Neural cell (in vitro differentiated cells): Measurements from ENCODE around the gene PKN1. TPM values are rescaled to one million over a fixed set of nuclear protein-coding genes. Genes with fewer than 3 reads are reported as not detected.

Experiments
- H2AFZ ChIP-seq: fragments of 200-600, 300-800 bp; sonication (generic), shearing (Covaris generic); 2 replicates; pipeline ENCODE4 v1.6.0; 2014; ENCODE audit warnings: low read depth, mild to moderate bottlenecking, antibody characterized with exemption, low read length, moderate library complexity
- H3F3A ChIP-seq: fragments of 200-600 bp; shearing (Covaris generic); 2 replicates; pipeline ENCODE4 v1.6.1; 2016; ENCODE audit warnings: mild to moderate bottlenecking, moderate library complexity, mixed read lengths, antibody characterized with exemption, low read length; ENCODE audit not compliant: insufficient read depth, poor library complexity, severe bottlenecking
- H3K27ac ChIP-seq: fragments of 200-600, 300-800 bp; sonication (generic), shearing (Covaris generic); 2 replicates; pipeline ENCODE4 v1.5.1; 2014; ENCODE audit warnings: mild to moderate bottlenecking, low read length, moderate library complexity
- H3K27me3 ChIP-seq: fragments of 300-800, 200-600 bp; sonication (generic), shearing (Covaris generic); 2 replicates; pipeline ENCODE4 v1.6.0; 2014; ENCODE audit warnings: mild to moderate bottlenecking, low read depth, low read length, moderate library complexity; ENCODE audit not compliant: insufficient read depth
- H3K36me3 ChIP-seq: fragments of 300-800, 200-600 bp; sonication (generic), shearing (Covaris generic); 2 replicates; pipeline ENCODE4 v1.5.1; 2014; ENCODE audit warnings: mild to moderate bottlenecking, antibody characterized with exemption, low read length, moderate library complexity; ENCODE audit not compliant: insufficient read depth
- H3K4me2 ChIP-seq: fragments of 300-800, 200-600 bp; sonication (generic), shearing (Covaris generic); 2 replicates; pipeline ENCODE4 v1.6.0; 2014; ENCODE audit warnings: mild to moderate bottlenecking, low read length
- H3K4me3 ChIP-seq: fragments of 300-800, 200-600 bp; sonication (generic), shearing (Covaris generic); 2 replicates; pipeline ENCODE4 v1.5.1; 2014; ENCODE audit warnings: mild to moderate bottlenecking, low read length, moderate library complexity
- H3K79me2 ChIP-seq: fragments of 200-600 bp; shearing (Covaris generic); replicated peaks from 2 replicates; pipeline ENCODE4 v1.6.0; 2014; ENCODE audit warnings: mild to moderate bottlenecking, low read length, moderate library complexity; ENCODE audit not compliant: insufficient read depth
- H3K9ac ChIP-seq: fragments of 300-800, 200-600 bp; sonication (generic), shearing (Covaris generic); 2 replicates; pipeline ENCODE4 v1.6.1; 2016; ENCODE audit warnings: mild to moderate bottlenecking, low read length, mixed read lengths
- H3K9me2 ChIP-seq: fragments of 200-600 bp; shearing (Covaris generic); 2 replicates; pipeline ENCODE4 v1.6.1; 2016; ENCODE audit warnings: mild to moderate bottlenecking, low read length, mixed read lengths; ENCODE audit not compliant: insufficient read depth
- H3K9me3 ChIP-seq: fragments of 200-600, 300-800 bp; sonication (generic), shearing (Covaris generic); 2 replicates; pipeline ENCODE4 v1.6.1; 2016; ENCODE audit warnings: mild to moderate bottlenecking, mixed run types, low read length, moderate library complexity, mixed read lengths
- H4K20me1 ChIP-seq: fragments of 200-600 bp; shearing (Covaris generic); 2 replicates; pipeline ENCODE4 v1.6.1; 2016; ENCODE audit warnings: mild to moderate bottlenecking, mixed run types; ENCODE audit not compliant: insufficient read depth
- EP300 ChIP-seq: fragments of 450-650 bp; conservative IDR thresholded peaks from 2 replicates; pipeline ENCODE4 v1.6.1; 2014; ENCODE audit warnings: antibody characterized with exemption, mild to moderate bottlenecking, moderate library complexity; ENCODE audit not compliant: poor library complexity, severe bottlenecking
- EZH2 ChIP-seq: fragments of 200-600, 300-800 bp; shearing (Covaris generic), sonication (generic); IDR thresholded peaks from 2 replicates; pipeline ENCODE4 v1.6.1; 2014; ENCODE audit warnings: antibody characterized with exemption, low read length, borderline replicate concordance, mild to moderate bottlenecking; ENCODE audit not compliant: insufficient read depth, poor library complexity, severe bottlenecking
- MXI1 ChIP-seq: fragments of 450-650 bp; conservative IDR thresholded peaks from 2 replicates; pipeline ENCODE4 v1.6.1; 2014; ENCODE audit warnings: antibody characterized with exemption, mild to moderate bottlenecking; ENCODE audit not compliant: poor library complexity, severe bottlenecking
- POLR2AphosphoS5 ChIP-seq: IDR thresholded peaks from 2 replicates; pipeline ENCODE4 v1.6.1; 2012
- RAD21 ChIP-seq: fragments of 450-650 bp; conservative IDR thresholded peaks from 2 replicates; pipeline ENCODE4 v1.6.1; 2014; ENCODE audit warnings: antibody characterized with exemption, mild to moderate bottlenecking, moderate library complexity
- SMC3 ChIP-seq: fragments of 450-650 bp; conservative IDR thresholded peaks from 2 replicates; pipeline ENCODE4 v1.6.1; 2014; ENCODE audit warnings: antibody characterized with exemption, mild to moderate bottlenecking, moderate library complexity; ENCODE audit not compliant: poor library complexity
- TAF1 ChIP-seq: IDR thresholded peaks from 2 replicates; pipeline ENCODE4 v1.6.1; 2012; ENCODE audit warnings: low read depth
- polyA plus RNA-seq: library from polyadenylated mRNA; depleted of rRNA; stranded (reverse); fragments of >200 nt; gene quantifications from 2 replicates; pipeline ENCODE4 v1.2.3, GENCODE V29; 2014
- TF ChIP-seq, protein P1 (sequence below): fragments of 450-650 bp; IDR thresholded peaks from 2 replicates; pipeline ENCODE4 v1.5.1; 2014; ENCODE audit warnings: antibody characterized with exemption, mild to moderate bottlenecking, moderate library complexity; ENCODE audit not compliant: poor library complexity, severe bottlenecking

The PKN1 gene
- polyA plus RNA-seq, 1 donor from 2014 or later: 64.4 TPM

GRCh38 chr19:14505488-14506239 lies 72.6 kb downstream of the PKN1 start:
- no peaks in the 10 kb centered on the region for H3K9me2 ChIP-seq
- H3K4me2 ChIP-seq: no peak overlapping the region
- H3K9me3 ChIP-seq: no peaks in the 10 kb centered on the region
- H4K20me1 ChIP-seq: no peaks in the 10 kb centered on the region
- H3F3A ChIP-seq: no peaks in the 10 kb centered on the region
- TF ChIP-seq, protein P1, sequence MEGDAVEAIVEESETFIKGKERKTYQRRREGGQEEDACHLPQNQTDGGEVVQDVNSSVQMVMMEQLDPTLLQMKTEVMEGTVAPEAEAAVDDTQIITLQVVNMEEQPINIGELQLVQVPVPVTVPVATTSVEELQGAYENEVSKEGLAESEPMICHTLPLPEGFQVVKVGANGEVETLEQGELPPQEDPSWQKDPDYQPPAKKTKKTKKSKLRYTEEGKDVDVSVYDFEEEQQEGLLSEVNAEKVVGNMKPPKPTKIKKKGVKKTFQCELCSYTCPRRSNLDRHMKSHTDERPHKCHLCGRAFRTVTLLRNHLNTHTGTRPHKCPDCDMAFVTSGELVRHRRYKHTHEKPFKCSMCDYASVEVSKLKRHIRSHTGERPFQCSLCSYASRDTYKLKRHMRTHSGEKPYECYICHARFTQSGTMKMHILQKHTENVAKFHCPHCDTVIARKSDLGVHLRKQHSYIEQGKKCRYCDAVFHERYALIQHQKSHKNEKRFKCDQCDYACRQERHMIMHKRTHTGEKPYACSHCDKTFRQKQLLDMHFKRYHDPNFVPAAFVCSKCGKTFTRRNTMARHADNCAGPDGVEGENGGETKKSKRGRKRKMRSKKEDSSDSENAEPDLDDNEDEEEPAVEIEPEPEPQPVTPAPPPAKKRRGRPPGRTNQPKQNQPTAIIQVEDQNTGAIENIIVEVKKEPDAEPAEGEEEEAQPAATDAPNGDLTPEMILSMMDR: peak; percentile 25
- TF ChIP-seq SMC3 (no peak), EZH2 (no peak), EP300 (no peak)
- no peak overlapping the region for H2AFZ ChIP-seq
- H3K79me2 ChIP-seq: no peaks in the 10 kb centered on the region
- no peaks in the 10 kb centered on the region for H3K27me3 ChIP-seq
- H3K27ac ChIP-seq: no peak overlapping the region
- H3K36me3 ChIP-seq: no peaks in the 10 kb centered on the region
- H3K9ac ChIP-seq: no peak overlapping the region
- no peak overlapping the region for H3K4me3 ChIP-seq

GRCh38 chr19:14507704-14508542 lies 74.8 kb downstream of the PKN1 start:
- no peaks in the 10 kb centered on the region for H3K27me3 ChIP-seq
- no peak overlapping the region for H2AFZ ChIP-seq
- TF ChIP-seq EP300 (no peak), RAD21 (no peak), TAF1 (no peak), POLR2AphosphoS5 (no peak), MXI1 (no peak)
- TF ChIP-seq, protein P1: no peak
- H3K9me3 ChIP-seq: no peaks in the 10 kb centered on the region
- H3K27ac ChIP-seq: no peak overlapping the region
- no peaks in the 10 kb centered on the region for H3K9me2 ChIP-seq
- no peaks in the 10 kb centered on the region for H3F3A ChIP-seq
- H3K79me2 ChIP-seq: no peaks in the 10 kb centered on the region
- no peak overlapping the region for H3K4me3 ChIP-seq
- no peaks in the 10 kb centered on the region for H3K36me3 ChIP-seq
- H4K20me1 ChIP-seq: no peaks in the 10 kb centered on the region
- H3K9ac ChIP-seq: no peak overlapping the region
- no peak overlapping the region for H3K4me2 ChIP-seq
